ENCODE results near the gene DENND1A. TPM values are rescaled to one million over a fixed set of nuclear protein-coding genes. Genes with fewer than 3 reads are reported as not detected.
A peak's percentile ranks its signal among the peaks of the same experiment; 100 is the strongest.

The DENND1A gene
- total and polyA plus RNA-seq, 9 donors = 9.3 to 16.0 (median 13.8) TPM

DNA sequence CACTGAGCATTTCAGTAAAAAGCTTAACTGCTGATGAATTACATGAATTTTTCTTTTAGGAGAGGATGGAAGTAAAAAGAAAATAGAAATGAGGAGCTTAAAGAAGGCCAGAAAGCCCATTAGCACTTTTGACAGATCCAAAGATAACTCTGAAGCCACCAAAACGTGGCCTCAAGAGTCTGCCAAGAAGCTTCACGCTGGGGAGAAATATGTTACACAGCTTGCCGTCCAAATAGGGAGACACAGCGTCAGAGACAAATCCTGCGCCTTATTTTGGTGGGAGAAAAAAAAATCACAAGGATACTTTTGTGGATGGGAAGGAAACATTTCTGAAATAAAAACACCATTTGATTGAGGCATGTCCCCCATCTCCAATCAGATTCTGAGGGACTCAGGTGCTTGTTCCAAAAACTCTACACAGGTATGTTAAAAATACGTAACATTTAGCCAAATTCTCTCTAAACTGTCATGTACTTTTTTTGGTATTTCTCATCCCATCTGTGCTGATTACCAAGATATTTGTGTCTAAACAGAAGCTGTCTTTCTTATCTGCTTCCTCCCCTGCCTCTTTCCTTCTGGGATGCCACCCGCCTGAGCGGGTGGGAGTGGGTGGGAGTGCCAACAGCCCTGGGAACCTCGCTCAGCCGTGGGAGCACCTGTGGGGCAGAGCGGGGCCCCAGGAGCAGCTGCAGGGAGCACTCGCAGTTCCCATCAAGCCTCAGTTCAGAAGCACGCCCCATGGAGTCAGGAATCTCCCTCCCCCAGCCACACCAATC is 275.5 kb downstream of the DENND1A start:
- no peaks in the 10 kb centered on the region for H3K9me3 ChIP-seq (replicated peaks; ENCODE audit: control insufficient read depth, low read depth, low read length)
- H3K27me3 ChIP-seq (ENCODE audit: control insufficient read depth, insufficient read depth, low read length) = no peaks in the 10 kb centered on the region
- 90% methylated on average over 2 of the region's 13 CpGs for WGBS (ENCODE audit: insufficient coverage)
- H3K27ac ChIP-seq (ENCODE audit: low read length) = no peak overlapping the region
- peaks cover 11% of the 10 kb centered on the region for H3K36me3 ChIP-seq (ENCODE audit: control insufficient read depth, insufficient read depth, low read length)
- no peak for DNase-seq
- no peaks in the 10 kb centered on the region for H3K4me1 ChIP-seq (ENCODE audit: control insufficient read depth, insufficient read depth, low read length)
- H3K4me3 ChIP-seq (ENCODE audit: low read length) = no peak overlapping the region

DNA sequence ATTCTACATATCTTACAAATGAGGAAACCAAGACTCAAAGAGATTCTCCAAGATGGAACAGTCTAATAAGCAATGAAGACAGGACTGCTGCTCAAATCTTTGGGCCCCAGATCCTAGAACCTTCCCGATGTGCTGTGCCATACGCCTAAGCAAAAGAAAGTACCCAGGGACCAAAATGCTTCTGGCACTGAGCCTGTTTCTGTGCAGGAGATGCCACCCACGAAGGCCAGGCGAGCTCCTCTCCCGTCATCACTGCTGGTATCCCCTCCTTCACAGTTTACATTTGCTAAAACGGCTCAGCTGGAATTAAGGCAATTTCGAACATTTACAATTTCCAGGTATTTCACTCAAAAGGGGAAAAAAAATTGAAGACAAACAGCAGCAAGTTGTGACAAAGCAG is 277.5 kb downstream of the DENND1A start:
- H3K4me1 ChIP-seq (ENCODE audit: control insufficient read depth, insufficient read depth, low read length) = no peaks in the 10 kb centered on the region
- no peak overlapping the region for H3K27ac ChIP-seq (ENCODE audit: low read length)
- 61% methylated on average over 7 of the region's 7 CpGs for WGBS (ENCODE audit: insufficient coverage)
- no peaks in the 10 kb centered on the region for H3K27me3 ChIP-seq (ENCODE audit: control insufficient read depth, insufficient read depth, low read length)
- peaks cover 11% of the 10 kb centered on the region for H3K36me3 ChIP-seq (ENCODE audit: control insufficient read depth, insufficient read depth, low read length)
- no peaks in the 10 kb centered on the region for H3K9me3 ChIP-seq (replicated peaks; ENCODE audit: control insufficient read depth, low read depth, low read length)
- DNase-seq = no peak
- H3K4me3 ChIP-seq (ENCODE audit: low read length) = no peak overlapping the region

DNA sequence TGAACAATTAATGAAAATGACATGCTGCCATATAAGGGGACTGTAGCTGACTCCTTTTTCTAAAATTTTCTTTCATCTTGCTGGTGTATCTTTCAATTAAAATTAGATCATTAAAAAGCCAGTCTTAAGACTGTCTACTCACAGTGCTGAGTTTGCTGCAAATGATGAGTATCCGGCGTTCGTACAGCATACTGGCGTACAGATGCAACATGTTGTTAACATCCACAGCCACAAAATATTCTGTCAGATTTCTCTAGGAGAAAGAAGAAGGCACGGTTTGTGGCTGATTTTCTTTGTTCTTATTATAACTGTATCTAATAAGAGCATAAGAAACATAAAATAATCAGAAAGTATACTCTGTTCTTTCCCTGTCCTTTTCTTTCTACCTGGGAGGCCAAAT is 278.1 kb downstream of the DENND1A start:
- DNase-seq = no peak
- no peaks in the 10 kb centered on the region for H3K9me3 ChIP-seq (replicated peaks; ENCODE audit: control insufficient read depth, low read depth, low read length)
- no peaks in the 10 kb centered on the region for H3K27me3 ChIP-seq (ENCODE audit: control insufficient read depth, insufficient read depth, low read length)
- H3K36me3 ChIP-seq (ENCODE audit: control insufficient read depth, insufficient read depth, low read length) = peaks cover 11% of the 10 kb centered on the region
- no CpG with 5 or more reads among the region's 5 CpGs for WGBS (ENCODE audit: insufficient coverage)
- H3K4me1 ChIP-seq (ENCODE audit: control insufficient read depth, insufficient read depth, low read length) = no peaks in the 10 kb centered on the region
- H3K27ac ChIP-seq (ENCODE audit: low read length) = no peak overlapping the region
- H3K4me3 ChIP-seq (ENCODE audit: low read length) = no peak overlapping the region

DNA sequence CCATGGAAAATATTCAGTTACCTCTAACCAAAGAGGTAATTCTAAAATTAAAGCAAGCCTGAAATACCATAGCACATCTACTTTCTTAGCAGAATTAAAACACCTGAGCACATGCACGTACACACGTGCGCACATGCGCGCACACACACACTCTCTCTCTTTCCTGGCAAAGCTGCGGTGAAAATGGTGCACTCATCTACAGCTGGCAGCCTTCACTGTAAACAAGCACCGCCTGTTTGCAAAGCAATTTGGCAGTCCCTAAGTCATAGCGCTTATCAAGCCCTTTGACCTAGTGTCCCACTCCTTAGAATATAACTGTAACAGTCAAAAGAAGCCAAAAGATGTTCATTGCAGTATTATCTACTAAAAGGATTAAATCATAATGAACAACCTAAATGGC is 278.7 kb downstream of the DENND1A start:
- 92% methylated on average over 6 of the region's 8 CpGs for WGBS (ENCODE audit: insufficient coverage)
- no peak for DNase-seq

DNA sequence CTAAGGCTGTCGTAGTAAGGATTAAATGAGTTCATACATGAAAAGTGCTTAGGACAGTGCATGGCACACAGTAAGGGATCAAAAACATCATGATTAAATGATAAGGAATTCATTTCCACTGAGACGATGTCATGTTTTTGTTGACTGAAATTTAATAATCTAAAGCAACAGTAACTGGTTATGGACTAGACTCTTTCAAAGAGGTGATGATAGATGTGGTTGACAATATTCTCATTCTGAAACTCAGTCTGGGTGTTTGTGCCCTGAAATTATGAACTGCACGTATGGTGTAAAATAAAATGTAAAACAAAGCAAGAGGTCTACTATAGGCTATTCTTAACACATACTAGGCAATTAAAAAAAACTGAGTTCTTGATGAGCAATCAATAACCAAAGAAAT is 280.0 kb downstream of the DENND1A start:
- no peaks in the 10 kb centered on the region for H3K4me1 ChIP-seq (ENCODE audit: control insufficient read depth, insufficient read depth, low read length)
- no peak overlapping the region for H3K4me3 ChIP-seq (ENCODE audit: low read length)
- H3K27ac ChIP-seq (ENCODE audit: low read length) = no peak overlapping the region
- DNase-seq = no peak
- WGBS (ENCODE audit: insufficient coverage) = no CpG with 5 or more reads among the region's 3 CpGs
- H3K9me3 ChIP-seq (replicated peaks; ENCODE audit: control insufficient read depth, low read depth, low read length) = no peaks in the 10 kb centered on the region
- H3K36me3 ChIP-seq (ENCODE audit: control insufficient read depth, insufficient read depth, low read length) = peaks cover 5% of the 10 kb centered on the region
- no peaks in the 10 kb centered on the region for H3K27me3 ChIP-seq (ENCODE audit: control insufficient read depth, insufficient read depth, low read length)

More for the DNA sequence above, 278.7 kb downstream of the DENND1A start:
- Histone ChIP-seq H3K27ac (ENCODE audit: low read length) (no peak overlapping the region), H3K27me3 (ENCODE audit: control insufficient read depth, insufficient read depth, low read length) (no peaks in the 10 kb centered on the region), H3K4me1 (ENCODE audit: control insufficient read depth, insufficient read depth, low read length) (no peaks in the 10 kb centered on the region), H3K4me3 (ENCODE audit: low read length) (no peak overlapping the region), H3K36me3 (ENCODE audit: control insufficient read depth, insufficient read depth, low read length) (peaks cover 11% of the 10 kb centered on the region), H3K9me3 (replicated peaks; ENCODE audit: control insufficient read depth, low read depth, low read length) (no peaks in the 10 kb centered on the region)

DNA sequence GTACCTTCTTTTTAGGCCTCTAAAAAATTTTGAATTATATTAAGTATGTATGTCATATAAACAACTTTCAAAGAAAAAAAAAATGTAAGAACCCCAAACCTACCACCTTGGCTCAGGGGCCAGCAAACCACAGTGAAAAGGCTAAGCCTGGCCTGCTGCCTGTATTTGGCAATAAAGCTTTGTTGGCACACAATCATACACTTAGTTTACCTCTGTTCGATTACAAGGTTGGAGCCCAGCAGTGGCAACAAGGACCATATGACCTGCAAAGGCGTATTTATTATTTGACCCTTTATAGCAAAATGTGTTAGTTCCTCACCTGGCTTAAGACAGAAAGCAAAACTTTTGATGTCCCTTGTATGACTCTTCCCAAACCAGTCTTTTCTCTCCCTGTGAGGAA is 282.8 kb downstream of the DENND1A start:
- Histone ChIP-seq H3K4me1 (ENCODE audit: control insufficient read depth, insufficient read depth, low read length) (peaks cover 4% of the 10 kb centered on the region), H3K27me3 (ENCODE audit: control insufficient read depth, insufficient read depth, low read length) (no peaks in the 10 kb centered on the region), H3K36me3 (ENCODE audit: control insufficient read depth, insufficient read depth, low read length) (peaks cover 2% of the 10 kb centered on the region), H3K9me3 (replicated peaks; ENCODE audit: control insufficient read depth, low read depth, low read length) (no peaks in the 10 kb centered on the region), H3K27ac (ENCODE audit: low read length) (no peak overlapping the region), H3K4me3 (ENCODE audit: low read length) (no peak overlapping the region)
- DNase-seq = no peak
- WGBS (ENCODE audit: insufficient coverage) = 81% methylated on average over 2 of the region's 2 CpGs

DNA sequence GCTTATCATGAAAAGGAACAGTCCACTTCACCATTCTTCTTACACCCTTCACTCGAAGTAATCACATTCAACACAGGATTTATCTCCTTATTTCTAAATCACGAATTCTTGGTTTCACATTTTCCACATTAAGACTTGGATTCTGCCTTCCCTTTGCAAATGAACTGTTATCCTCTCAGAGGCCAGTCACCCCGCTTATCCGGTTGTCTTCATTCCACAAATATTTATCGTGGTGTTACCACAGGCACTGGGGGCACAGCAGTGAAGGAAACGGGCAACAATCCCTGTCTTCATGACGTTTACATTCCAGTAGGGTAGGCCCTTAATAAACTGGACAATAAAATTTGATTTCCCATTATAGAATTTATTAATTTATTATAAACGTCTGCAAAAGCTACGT is 284.2 kb downstream of the DENND1A start:
- no peak for DNase-seq
- Histone ChIP-seq H3K36me3 (ENCODE audit: control insufficient read depth, insufficient read depth, low read length) (no peaks in the 10 kb centered on the region), H3K9me3 (replicated peaks; ENCODE audit: control insufficient read depth, low read depth, low read length) (no peaks in the 10 kb centered on the region), H3K27ac (ENCODE audit: low read length) (no peak overlapping the region), H3K27me3 (ENCODE audit: control insufficient read depth, insufficient read depth, low read length) (no peaks in the 10 kb centered on the region), H3K4me1 (ENCODE audit: control insufficient read depth, insufficient read depth, low read length) (peaks cover 4% of the 10 kb centered on the region), H3K4me3 (ENCODE audit: low read length) (no peak overlapping the region)
- 90% methylated on average over 4 of the region's 9 CpGs for WGBS (ENCODE audit: insufficient coverage)

DNA sequence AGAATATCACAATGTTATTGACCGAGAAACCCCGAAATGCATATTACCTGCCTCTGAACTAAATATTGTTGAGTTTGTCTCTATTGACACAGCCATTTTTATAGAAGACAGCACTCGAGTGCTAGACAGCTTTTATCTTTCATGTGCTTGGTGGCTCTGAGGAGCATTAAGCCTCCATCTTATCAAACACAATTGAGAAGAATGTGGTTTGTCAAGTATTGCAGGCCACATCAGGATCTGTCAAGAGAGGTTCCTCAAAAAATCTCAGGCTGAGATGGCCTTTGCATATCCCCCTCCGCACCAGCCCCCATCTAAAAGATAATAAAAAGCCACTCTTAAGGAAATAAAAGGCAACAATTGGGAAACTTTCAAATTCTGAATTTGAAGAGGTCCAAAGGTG is 284.8 kb downstream of the DENND1A start:
- H3K27ac ChIP-seq (ENCODE audit: low read length) = no peak overlapping the region
- DNase-seq = no peak
- WGBS (ENCODE audit: insufficient coverage) = no CpG with 5 or more reads among the region's 4 CpGs
- no peaks in the 10 kb centered on the region for H3K27me3 ChIP-seq (ENCODE audit: control insufficient read depth, insufficient read depth, low read length)
- H3K36me3 ChIP-seq (ENCODE audit: control insufficient read depth, insufficient read depth, low read length) = no peaks in the 10 kb centered on the region
- peaks cover 4% of the 10 kb centered on the region for H3K4me1 ChIP-seq (ENCODE audit: control insufficient read depth, insufficient read depth, low read length)
- no peak overlapping the region for H3K4me3 ChIP-seq (ENCODE audit: low read length)
- H3K9me3 ChIP-seq (replicated peaks; ENCODE audit: control insufficient read depth, low read depth, low read length) = no peaks in the 10 kb centered on the region

DNA sequence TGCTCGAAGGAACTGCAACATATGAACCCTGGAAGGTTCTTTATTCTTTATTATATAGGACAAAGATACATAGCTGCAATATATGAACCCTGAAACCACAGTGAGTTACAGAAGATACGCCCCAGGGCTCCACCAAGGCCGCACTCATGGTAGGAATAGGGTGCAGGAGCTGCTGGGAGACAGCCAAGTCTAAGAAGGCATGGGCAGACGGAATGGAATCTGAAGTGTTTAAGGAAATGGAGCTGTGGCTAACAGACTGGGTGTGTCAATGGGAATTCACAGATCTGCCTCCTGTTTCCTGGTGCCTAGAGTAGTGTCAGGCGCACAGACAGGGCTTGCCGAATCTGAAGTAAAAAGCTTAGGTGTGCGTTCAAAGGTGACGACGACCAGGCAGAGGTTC is 286.4 kb downstream of the DENND1A start:
- Histone ChIP-seq H3K27ac (ENCODE audit: low read length) (no peak overlapping the region), H3K4me3 (ENCODE audit: low read length) (no peak overlapping the region), H3K36me3 (ENCODE audit: control insufficient read depth, insufficient read depth, low read length) (no peaks in the 10 kb centered on the region), H3K9me3 (replicated peaks; ENCODE audit: control insufficient read depth, low read depth, low read length) (no peaks in the 10 kb centered on the region), H3K27me3 (ENCODE audit: control insufficient read depth, insufficient read depth, low read length) (no peaks in the 10 kb centered on the region), H3K4me1 (ENCODE audit: control insufficient read depth, insufficient read depth, low read length) (peaks cover 4% of the 10 kb centered on the region)
- WGBS (ENCODE audit: insufficient coverage) = 84% methylated on average over 3 of the region's 9 CpGs
- DNase-seq = no peak

DNA sequence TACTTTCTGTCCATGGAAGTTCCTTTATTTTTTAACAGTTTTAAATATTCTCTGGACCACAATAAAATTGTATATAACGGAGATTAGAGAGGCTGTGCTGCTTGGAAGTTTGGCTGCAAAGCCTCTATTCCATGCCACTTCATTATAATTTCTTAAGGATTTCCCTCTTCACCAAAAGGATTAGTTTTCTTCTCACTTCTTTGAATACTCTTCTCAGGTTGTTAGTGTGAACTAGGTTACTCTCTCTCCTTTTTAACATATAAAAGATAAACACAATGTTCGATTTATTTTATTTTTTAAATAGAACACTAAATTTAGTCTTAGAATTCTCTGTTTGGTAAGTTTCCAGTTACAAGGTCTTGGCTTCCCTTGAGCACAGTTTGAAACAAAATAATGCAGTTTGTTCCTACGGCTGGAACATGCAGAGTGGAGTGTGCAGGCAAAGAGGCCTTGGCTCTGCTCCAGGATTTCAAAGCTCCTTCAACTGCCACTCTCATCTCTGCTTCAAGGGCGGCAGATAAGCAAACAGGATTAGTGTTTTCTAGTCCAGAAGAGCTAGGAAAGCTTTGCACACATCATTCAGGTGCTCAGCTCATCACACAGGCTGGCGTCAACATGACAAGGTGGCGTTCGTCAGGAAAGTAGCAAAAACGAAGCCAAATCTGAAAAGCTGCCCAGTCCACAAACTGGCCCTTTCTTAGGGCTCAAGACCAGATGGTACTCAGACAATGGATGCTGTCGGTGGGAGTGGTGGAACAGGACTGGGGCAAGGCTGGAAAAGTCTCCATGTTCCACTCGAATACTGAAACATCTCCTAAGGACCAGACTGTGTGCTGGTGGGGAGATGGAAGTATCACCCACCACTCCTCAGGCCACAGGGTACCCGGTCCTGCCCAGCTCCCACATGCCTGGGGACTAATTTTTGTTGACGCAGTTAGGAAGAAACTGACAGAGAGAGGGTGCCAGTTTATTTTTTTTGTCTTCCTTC is 287.3 kb downstream of the DENND1A start:
- Histone ChIP-seq H3K4me3 (ENCODE audit: low read length) (no peak overlapping the region), H3K4me1 (ENCODE audit: control insufficient read depth, insufficient read depth, low read length) (peaks cover 4% of the 10 kb centered on the region), H3K9me3 (replicated peaks; ENCODE audit: control insufficient read depth, low read depth, low read length) (no peaks in the 10 kb centered on the region), H3K27ac (ENCODE audit: low read length) (no peak overlapping the region), H3K27me3 (ENCODE audit: control insufficient read depth, insufficient read depth, low read length) (no peaks in the 10 kb centered on the region), H3K36me3 (ENCODE audit: control insufficient read depth, insufficient read depth, low read length) (no peaks in the 10 kb centered on the region)
- peak; percentile 73 for DNase-seq
- WGBS (ENCODE audit: insufficient coverage) = 70% methylated on average over 5 of the region's 12 CpGs

Data from muscle of leg (tissue), 11 donors.